HFF-Myc (cell line): ENCODE measurements around the gene UQCR11.
A peak's percentile ranks its signal among the peaks of the same experiment; 100 is the strongest.

Experiments used
- DNase-seq: peaks from one replicate; pipeline ENCODE4 v3.0.0-alpha.2; 2011; ENCODE audit warnings: low read depth; ENCODE audit errors: extremely low read depth
- H3K4me3 ChIP-seq: replicated peaks from 2 replicates; pipeline ENCODE4 v1.5.1; 2011; ENCODE audit warnings: low read depth, mild to moderate bottlenecking, control low read depth, low read length
- TF ChIP-seq, protein P1 (sequence below): IDR thresholded peaks from 2 replicates; pipeline ENCODE4 v1.5.1; 2012; ENCODE audit warnings: mild to moderate bottlenecking, low read depth, low read length, control low read depth; ENCODE audit errors: missing control alignments

The UQCR11 gene

DNA sequence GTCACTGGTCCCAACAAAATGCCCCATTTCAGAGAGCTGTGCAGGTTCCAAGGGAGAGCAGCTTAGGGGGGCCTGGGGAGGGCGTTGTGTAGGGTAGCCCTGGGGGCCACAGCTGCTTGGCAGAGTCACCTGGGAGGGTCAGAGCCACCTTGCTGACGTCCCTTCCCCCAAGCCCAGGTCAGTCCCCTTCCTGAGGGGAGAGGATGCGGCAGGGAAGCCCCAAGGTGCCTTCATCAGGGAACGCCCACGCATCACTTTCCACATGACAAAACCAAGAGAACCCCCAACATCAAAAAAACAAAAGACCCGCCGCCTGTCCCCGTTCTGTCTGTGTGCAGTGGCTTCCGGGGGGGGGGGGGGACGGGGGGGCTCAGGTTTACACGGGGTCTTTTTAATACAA, 5.3 kb upstream of the UQCR11 start:
- H3K4me3 ChIP-seq, result no peak overlapping the region
- TF ChIP-seq, protein P1, sequence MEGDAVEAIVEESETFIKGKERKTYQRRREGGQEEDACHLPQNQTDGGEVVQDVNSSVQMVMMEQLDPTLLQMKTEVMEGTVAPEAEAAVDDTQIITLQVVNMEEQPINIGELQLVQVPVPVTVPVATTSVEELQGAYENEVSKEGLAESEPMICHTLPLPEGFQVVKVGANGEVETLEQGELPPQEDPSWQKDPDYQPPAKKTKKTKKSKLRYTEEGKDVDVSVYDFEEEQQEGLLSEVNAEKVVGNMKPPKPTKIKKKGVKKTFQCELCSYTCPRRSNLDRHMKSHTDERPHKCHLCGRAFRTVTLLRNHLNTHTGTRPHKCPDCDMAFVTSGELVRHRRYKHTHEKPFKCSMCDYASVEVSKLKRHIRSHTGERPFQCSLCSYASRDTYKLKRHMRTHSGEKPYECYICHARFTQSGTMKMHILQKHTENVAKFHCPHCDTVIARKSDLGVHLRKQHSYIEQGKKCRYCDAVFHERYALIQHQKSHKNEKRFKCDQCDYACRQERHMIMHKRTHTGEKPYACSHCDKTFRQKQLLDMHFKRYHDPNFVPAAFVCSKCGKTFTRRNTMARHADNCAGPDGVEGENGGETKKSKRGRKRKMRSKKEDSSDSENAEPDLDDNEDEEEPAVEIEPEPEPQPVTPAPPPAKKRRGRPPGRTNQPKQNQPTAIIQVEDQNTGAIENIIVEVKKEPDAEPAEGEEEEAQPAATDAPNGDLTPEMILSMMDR, result no peak
- no peak for DNase-seq

DNA sequence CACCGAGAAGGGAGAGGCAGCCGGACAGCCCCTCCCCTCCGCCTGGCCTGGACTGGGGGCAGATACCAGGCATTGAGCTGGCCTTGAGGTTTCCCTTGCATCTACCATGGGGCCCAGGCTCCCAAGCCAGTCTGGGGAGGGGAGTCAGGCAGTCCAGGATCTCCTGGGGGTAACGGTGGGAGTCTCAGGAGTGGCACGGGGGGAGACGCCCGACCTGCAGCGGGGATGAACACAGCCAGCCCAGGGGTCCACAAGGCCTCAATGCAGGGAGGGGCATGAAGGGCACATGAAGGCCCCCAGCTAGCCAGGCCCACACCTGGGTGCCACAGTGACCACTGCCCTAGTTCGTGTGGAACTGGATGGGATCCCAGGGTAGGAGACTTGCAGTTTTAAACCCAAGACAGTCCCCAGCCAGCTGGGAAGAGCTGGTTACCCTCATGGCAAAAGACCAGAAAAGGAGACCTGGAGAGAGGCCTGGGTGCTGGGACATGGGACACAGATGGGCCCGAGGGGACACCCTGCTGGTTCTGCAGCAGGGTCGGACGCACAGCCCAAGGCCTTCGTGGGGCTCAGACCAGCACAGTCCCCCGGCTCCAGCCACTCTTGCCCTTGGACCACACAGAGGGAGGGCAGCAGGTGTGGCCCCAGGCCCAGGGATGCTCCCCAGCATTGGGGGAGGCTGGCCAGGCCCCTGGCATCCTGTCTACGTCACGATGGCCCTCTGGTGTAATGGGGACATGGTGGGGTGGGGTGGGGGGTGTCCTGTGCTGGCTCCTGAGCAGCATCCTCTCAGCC, 4.6 kb upstream of the UQCR11 start:
- TF ChIP-seq, protein P1, result no peak
- no peak for DNase-seq
- no peak overlapping the region for H3K4me3 ChIP-seq

DNA sequence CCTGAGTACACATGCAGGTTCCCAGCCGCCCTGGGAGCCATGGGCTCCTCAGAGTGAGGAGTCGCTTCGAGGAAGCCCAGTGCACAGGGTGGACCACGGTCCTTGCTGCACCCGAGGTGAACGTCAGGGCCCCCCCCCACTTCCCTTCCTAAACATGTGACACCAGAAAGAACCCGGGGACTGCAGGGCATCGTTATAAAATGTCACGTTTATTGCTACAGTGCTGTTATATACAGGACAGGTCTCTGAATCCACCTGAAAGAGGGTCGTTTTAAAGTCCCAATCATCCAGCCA, 3.8 kb upstream of the UQCR11 start:
- no peak overlapping the region for H3K4me3 ChIP-seq
- TF ChIP-seq, protein P1, result no peak
- DNase-seq, result no peak

DNA sequence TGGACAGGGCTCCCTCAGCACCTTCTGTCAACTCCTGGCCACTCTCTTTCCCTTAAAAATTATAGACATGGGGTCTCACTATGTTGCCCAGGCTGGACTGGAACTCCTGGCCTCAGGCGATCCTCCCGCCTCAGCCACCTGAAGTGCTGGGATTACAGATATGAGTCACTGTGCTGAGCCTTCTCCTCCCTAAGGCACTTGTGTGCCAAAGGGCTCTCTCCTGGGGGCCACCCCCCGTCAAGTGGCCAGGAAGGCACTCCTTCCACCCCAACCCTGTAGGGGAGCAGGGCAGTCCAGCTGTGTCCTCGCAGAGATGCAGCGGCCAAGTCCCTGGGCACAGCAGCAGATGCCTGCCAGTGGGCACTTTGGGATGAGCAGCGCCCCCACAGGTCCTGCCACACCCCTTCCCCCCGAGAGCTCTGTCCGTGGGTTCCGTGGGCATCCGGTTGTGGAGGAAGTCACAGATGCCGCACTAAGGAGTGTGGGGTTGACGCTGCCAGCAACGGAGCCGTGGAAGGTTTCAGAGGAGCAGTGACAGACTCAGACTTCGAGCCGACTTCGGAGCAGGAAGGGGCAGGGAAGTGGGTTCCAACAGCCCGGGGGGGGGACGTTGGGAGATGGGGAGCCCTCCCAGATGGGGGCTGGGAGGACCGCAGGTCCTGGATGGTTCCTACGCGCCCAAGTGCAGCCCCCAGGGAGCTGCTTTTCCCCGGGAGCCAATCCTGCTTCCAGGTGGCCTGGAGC, 3.3 kb upstream of the UQCR11 start:
- no peak overlapping the region for H3K4me3 ChIP-seq
- no peak for DNase-seq
- TF ChIP-seq, protein P1, result no peak

DNA sequence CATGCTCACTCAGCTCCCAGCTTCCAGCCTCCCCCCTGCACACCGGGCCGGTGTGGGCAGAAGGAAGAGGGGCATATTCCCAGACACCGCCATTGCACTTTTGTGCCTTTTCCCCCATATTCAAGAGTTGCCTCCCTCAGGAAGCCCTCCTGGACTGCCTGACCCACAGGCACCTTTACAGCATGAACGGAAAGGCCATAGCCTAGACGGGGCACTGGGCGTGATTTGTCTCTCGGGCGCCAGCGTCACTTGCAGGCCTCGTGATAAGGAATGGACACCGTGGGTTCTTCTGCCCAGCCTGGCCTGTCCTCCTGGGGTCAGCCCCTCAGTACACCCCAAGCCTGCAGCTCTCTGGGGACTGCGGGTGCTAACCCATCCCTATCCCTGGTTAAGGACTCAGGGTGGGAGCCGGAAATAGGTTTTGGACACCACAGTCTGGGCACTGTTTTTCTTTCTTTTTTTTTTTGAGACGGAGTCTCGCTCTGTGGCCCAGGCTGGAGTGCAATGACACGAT, 933 bp upstream of the UQCR11 start:
- no peak for DNase-seq
- H3K4me3 ChIP-seq, result peak overlapping the region; percentile 96
- TF ChIP-seq, protein P1, result no peak

DNA sequence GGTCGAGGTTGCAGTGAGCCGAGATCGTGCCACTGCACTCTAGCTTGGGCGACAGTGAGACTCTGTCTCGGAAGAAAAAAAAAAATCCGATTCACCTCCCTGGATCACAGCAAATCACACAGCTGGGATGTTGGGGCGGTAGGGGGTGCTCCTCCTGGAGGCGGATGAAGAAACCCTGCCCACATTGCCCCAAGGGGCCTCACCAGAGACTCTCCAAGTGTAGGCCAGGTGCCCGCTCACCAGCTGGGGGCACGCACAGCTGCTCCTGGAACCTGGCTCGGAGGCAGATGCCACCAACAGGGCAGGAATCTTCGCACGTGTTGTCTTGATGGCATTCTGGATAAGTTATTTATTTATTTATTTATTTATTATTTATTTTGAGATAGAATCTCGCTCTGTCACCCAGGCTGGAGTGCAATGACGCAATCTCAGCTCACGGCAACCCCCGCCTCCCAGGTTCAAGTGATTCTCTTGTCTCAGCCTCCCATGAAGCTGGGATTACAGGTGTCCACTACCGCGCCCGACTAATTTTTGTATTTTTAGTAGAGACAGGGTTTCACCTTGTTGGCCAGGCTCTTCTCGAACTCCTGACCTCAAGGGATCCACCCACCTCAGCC, 3.1 kb downstream of the UQCR11 start:
- no peak overlapping the region for H3K4me3 ChIP-seq
- no peak for DNase-seq
- TF ChIP-seq, protein P1, result no peak
